GOT3 (cell line): ENCODE results near the gene CDC7.

Experiments
- DNase-seq: peaks from one replicate; lab custom pipeline; 2025; ENCODE audit warnings: mixed read lengths; lab: John Stamatoyannopoulos, UW

Gene CDC7

GRCh38 chr1:91549041-91549735 is 48.5 kb downstream of the CDC7 start:
- no peak for DNase-seq

DNA sequence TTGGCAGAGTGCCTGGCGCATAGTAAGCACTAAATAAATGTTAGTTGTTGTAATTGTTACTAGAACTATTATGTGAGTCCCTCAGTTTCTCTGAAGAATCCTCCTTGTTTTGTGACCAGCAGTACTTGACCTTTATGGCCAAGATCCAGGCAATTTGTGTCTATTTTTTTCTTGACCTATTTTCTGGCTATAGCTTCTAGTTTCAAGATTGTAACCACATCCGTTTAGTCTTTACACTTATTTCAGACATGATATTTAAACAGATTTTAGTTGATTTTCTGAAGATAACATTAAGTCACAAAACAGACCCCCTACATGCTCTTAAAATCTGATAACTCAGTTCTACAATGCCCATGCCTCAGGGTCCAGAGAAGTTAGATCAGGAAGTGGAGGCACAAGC is 50.3 kb downstream of the CDC7 start:
- DNase-seq = no peak

- no peak for DNase-seq
Measured at GRCh38 chr1:91552091-91552490, 51.4 kb downstream of the CDC7 start.

DNA sequence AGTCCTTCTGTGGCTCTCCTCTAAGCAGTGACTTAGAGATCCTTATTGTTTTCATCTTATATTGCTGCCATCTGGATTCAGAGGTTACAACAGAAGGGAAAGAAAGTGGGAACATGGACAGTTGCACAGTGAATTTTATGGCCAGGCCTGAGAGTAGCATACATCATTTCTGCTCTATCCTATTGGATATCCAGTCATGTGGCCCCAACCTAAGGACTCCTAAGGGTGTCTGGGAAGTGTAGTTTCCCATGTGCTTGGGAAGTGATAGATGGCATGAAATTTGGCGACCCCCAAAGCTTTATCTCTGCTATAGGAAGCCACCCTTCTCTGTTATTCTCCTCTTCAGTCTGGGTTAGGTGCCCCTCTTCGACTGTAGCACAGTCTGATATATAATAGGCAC is 51.9 kb downstream of the CDC7 start:
- no peak for DNase-seq

GRCh38 chr1:91553177-91553591 is 52.5 kb downstream of the CDC7 start:
- DNase-seq = no peak

- DNase-seq = no peak
Measured at GRCh38 chr1:91555074-91555730, 54.6 kb downstream of the CDC7 start.

- DNase-seq = no peak
Measured at GRCh38 chr1:91555821-91556531, 55.3 kb downstream of the CDC7 start.

DNA sequence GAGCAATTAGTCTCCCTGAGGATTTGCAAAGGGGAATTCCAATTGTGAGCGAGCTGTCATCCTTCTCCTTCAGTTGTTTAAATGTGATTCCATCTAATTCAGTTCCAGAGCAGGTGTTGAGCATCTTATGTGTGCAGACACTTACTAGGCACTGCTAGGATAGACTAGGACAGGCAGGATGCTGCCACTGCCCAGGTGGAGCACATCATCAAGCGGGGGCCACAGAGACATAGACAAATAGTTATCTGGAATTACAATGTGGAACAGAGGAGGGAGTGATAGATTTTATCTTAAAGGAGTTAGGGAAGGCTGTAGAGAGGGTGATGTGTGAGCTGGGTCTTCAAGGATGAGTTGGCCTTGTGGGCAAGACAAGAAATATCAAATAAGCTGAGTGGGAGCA is 55.9 kb downstream of the CDC7 start:
- DNase-seq = no peak

DNA sequence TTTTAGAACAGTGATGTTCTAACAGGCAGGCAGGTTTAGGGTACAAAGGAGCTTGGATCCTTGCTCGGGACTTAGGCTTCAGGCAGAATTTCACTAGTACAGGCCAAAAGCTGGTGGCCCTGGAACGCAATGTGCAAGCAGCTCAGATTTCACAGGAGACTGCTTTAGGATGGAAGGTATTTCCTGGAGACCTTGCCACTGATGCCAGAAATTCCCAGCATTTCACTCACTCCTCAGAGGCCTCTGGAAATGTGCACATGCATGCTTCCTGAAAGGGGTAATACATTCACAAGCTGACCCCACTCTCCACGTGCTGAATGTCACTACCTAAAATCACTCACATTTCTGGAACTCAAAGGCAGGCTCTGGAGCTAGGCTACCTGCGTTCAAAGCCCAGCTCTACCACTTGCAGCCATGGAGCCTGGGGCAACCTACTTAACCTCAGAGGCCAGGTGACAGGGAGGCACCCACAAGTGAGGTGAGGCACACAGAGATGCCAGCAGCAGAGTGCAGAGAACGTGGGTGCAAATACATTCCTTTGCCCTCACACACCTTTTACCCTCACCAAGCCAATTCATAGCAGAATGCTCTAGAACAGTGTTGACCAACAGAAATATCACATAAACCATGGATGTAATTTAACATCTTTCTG is 56.5 kb downstream of the CDC7 start:
- no peak for DNase-seq

GRCh38 chr1:91557826-91558225 is 57.2 kb downstream of the CDC7 start:
- no peak for DNase-seq

DNA sequence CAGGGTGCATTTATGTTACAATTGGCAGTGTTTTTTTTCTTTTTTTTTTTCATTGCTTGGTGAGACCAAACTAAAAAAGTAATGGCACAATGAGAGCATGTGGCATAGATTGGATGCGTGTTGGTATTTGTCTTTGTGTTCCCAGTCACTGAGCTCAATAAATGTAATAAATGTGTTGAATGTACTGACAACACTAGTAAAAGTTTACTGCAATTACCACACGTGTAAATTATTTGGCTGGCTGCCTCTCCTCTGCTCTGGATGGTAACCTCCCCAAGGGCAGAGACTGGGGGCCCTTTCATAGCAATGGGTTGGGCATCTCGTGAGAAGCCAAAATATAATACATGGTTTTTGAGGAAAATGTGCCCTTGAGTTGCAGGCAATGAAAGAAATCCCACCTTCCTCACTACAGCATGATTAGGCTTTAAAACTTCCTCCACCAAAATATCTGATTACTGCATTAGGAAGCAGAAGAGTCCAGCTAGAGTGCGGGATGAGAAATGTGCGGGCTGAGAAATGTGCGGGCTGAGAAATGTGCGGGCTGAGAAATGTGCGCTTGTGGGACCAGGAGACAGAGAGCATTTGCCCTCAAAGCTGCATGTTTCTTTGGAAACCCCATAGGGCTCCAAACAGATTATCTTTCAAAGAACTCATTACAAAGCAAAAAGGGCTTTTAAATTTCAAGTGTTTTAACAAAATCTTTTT is 58.5 kb downstream of the CDC7 start:
- DNase-seq = no peak

GRCh38 chr1:91559838-91560565 is 59.4 kb downstream of the CDC7 start:
- DNase-seq = no peak

DNA sequence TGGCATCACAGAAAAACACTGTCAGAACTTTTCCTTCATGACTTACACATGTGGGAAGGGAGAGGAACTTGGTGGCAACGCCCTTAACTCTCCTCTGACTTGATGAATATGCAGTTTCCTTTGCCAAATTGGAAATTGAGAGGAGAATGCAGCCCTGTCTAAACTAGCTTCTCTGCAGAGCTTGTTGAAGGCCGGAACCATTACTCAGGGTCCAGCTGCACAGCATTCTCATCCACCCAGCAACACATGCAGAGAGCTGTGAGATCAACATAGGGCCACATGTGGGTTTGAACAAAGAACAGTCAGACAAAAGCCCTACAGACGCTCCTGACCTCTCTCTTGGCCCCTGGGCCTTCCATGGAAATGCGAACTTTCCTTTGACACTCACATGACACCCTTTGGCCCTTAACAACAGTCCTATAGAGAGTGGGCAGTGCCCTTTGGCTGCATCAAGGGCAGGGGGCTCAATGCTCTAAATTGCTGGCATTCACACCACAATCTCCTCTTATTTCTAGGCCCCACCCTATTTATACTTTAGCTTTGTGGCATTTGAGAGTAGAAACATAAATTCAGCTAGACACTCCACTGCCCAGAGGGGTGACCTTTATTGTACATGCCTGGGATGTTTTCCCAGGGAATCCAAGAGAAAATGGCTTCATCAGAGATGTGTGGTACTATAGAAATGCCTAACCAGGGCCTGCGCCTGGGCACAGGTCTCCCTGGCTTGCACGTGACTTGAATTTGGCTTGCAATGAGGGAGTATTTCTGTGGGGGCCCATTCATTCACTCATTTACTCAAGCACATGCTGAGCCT is 64.4 kb downstream of the CDC7 start:
- no peak for DNase-seq

GRCh38 chr1:91567583-91567982 is 66.9 kb downstream of the CDC7 start:
- no peak for DNase-seq

- no peak for DNase-seq
Measured at GRCh38 chr1:91568261-91568660, 67.6 kb downstream of the CDC7 start.

- DNase-seq = peak; percentile 5
Measured at GRCh38 chr1:91569411-91570119, 68.9 kb downstream of the CDC7 start.

DNA sequence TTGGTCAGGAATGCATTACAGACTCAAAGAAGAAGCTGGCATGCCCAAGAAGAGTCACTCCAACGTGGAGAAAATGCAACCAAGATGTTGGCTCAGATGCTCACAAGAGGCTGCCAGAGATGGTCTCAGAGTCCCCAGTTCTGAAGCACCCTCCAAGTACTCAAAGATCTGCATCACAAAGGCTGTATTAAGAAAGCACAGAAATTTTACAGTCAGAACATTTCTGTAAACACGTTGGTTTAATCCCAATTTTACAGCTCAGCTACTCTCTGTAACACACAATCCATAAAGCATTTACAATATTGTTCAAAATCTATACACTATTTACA is 69.4 kb downstream of the CDC7 start:
- DNase-seq = no peak

GRCh38 chr1:91572044-91572443 is 71.4 kb downstream of the CDC7 start:
- no peak for DNase-seq
